ENCODE measurements around the gene DLGAP1. TPM values are rescaled to one million over a fixed set of nuclear protein-coding genes. Genes with fewer than 3 reads are reported as not detected.
A peak's percentile ranks its signal among the peaks of the same experiment; 100 is the strongest.

Gene DLGAP1
- total RNA-seq, 1 donor from 2014 or later: 13.6 TPM

GRCh38 chr18:4453567-4453873 lies 1.6 kb downstream of the DLGAP1 start:
- H3K36me3 Mint-ChIP-seq (ENCODE audit: unreplicated experiment): no peaks in the 10 kb centered on the region
- no peak overlapping the region for H3K27ac Mint-ChIP-seq (ENCODE audit: unreplicated experiment)
- no peak for DNase-seq
- peaks cover 4% of the 10 kb centered on the region for H3K4me1 Mint-ChIP-seq (ENCODE audit: low read depth, unreplicated experiment)
- peaks cover 4% of the 10 kb centered on the region for H3K9me3 Mint-ChIP-seq (ENCODE audit: unreplicated experiment)
- H3K27me3 Mint-ChIP-seq (ENCODE audit: unreplicated experiment): peaks cover 6% of the 10 kb centered on the region
- TF ChIP-seq, protein P1, sequence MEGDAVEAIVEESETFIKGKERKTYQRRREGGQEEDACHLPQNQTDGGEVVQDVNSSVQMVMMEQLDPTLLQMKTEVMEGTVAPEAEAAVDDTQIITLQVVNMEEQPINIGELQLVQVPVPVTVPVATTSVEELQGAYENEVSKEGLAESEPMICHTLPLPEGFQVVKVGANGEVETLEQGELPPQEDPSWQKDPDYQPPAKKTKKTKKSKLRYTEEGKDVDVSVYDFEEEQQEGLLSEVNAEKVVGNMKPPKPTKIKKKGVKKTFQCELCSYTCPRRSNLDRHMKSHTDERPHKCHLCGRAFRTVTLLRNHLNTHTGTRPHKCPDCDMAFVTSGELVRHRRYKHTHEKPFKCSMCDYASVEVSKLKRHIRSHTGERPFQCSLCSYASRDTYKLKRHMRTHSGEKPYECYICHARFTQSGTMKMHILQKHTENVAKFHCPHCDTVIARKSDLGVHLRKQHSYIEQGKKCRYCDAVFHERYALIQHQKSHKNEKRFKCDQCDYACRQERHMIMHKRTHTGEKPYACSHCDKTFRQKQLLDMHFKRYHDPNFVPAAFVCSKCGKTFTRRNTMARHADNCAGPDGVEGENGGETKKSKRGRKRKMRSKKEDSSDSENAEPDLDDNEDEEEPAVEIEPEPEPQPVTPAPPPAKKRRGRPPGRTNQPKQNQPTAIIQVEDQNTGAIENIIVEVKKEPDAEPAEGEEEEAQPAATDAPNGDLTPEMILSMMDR (IDR thresholded peaks at IDR 0.05; ENCODE audit: partially characterized antibody, unreplicated experiment): no peak
- H3K4me3 Mint-ChIP-seq (ENCODE audit: unreplicated experiment): peak overlapping the region; percentile 94

GRCh38 chr18:4450065-4450658 lies 4.9 kb downstream of the DLGAP1 start:
- Mint-ChIP-seq H3K4me3 (ENCODE audit: unreplicated experiment) (no peak overlapping the region), H3K4me1 (ENCODE audit: low read depth, unreplicated experiment) (no peaks in the 10 kb centered on the region), H3K9me3 (ENCODE audit: unreplicated experiment) (peaks cover 3% of the 10 kb centered on the region), H3K27me3 (ENCODE audit: unreplicated experiment) (no peaks in the 10 kb centered on the region), H3K27ac (ENCODE audit: unreplicated experiment) (no peak overlapping the region), H3K36me3 (ENCODE audit: unreplicated experiment) (no peaks in the 10 kb centered on the region)
- TF ChIP-seq, protein P1 (IDR thresholded peaks at IDR 0.05; ENCODE audit: partially characterized antibody, unreplicated experiment): no peak
- DNase-seq: no peak

- no peak overlapping the region for H3K4me3 Mint-ChIP-seq (ENCODE audit: unreplicated experiment)
- TF ChIP-seq, protein P1 (IDR thresholded peaks at IDR 0.05; ENCODE audit: partially characterized antibody, unreplicated experiment): no peak
- no peak for DNase-seq
- H3K27ac Mint-ChIP-seq (ENCODE audit: unreplicated experiment): no peak overlapping the region
- H3K36me3 Mint-ChIP-seq (ENCODE audit: unreplicated experiment): no peaks in the 10 kb centered on the region
- H3K4me1 Mint-ChIP-seq (ENCODE audit: low read depth, unreplicated experiment): peaks cover 3% of the 10 kb centered on the region
- no peaks in the 10 kb centered on the region for H3K27me3 Mint-ChIP-seq (ENCODE audit: unreplicated experiment)
- peaks cover 1% of the 10 kb centered on the region for H3K9me3 Mint-ChIP-seq (ENCODE audit: unreplicated experiment)
Observed at GRCh38 chr18:4445902-4446301, 9.2 kb downstream of the DLGAP1 start.

DNA sequence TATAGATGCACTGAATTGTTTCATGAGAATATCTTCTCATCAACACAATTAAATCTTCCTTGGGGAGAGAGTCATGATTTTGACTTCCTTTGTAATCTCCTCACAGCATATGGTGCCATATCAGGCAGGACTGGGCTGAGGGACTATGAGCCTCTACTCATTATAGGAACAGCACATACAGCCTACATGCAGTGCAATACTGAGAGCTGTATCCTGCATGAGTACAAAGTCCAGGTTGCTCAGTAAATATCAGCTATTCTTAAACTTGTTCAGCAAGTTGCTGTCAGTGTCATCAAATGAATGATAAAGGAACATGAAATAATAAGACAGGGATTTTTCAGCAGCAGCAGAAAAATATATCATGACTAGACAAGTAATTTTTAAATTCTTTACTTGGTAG lies 10.8 kb downstream of the DLGAP1 start:
- Mint-ChIP-seq H3K4me1 (ENCODE audit: low read depth, unreplicated experiment) (peaks cover 5% of the 10 kb centered on the region), H3K9me3 (ENCODE audit: unreplicated experiment) (peaks cover 1% of the 10 kb centered on the region), H3K4me3 (ENCODE audit: unreplicated experiment) (no peak overlapping the region), H3K36me3 (ENCODE audit: unreplicated experiment) (no peaks in the 10 kb centered on the region), H3K27ac (ENCODE audit: unreplicated experiment) (no peak overlapping the region), H3K27me3 (ENCODE audit: unreplicated experiment) (no peaks in the 10 kb centered on the region)
- TF ChIP-seq, protein P1 (IDR thresholded peaks at IDR 0.05; ENCODE audit: partially characterized antibody, unreplicated experiment): no peak
- DNase-seq: no peak

GRCh38 chr18:4441098-4441497 lies 14.0 kb downstream of the DLGAP1 start:
- TF ChIP-seq, protein P1 (IDR thresholded peaks at IDR 0.05; ENCODE audit: partially characterized antibody, unreplicated experiment): no peak
- H3K36me3 Mint-ChIP-seq (ENCODE audit: unreplicated experiment): no peaks in the 10 kb centered on the region
- DNase-seq: no peak
- peak overlapping the region; percentile 7 for H3K27ac Mint-ChIP-seq (ENCODE audit: unreplicated experiment)
- H3K4me1 Mint-ChIP-seq (ENCODE audit: low read depth, unreplicated experiment): peaks cover 5% of the 10 kb centered on the region
- H3K9me3 Mint-ChIP-seq (ENCODE audit: unreplicated experiment): peaks cover 1% of the 10 kb centered on the region
- H3K27me3 Mint-ChIP-seq (ENCODE audit: unreplicated experiment): no peaks in the 10 kb centered on the region
- no peak overlapping the region for H3K4me3 Mint-ChIP-seq (ENCODE audit: unreplicated experiment)
